DMS79 (cell line): ENCODE results near the gene S100A2.
"Not testable (repeated sequence)": the region's sequence is repeated elsewhere in the genome, so short reads cannot be mapped to it uniquely, and the experiment has no call there.

Experiments used
- DNase-seq: peaks from one replicate; lab custom pipeline; 2025; lab: John Stamatoyannopoulos, UW

The S100A2 gene

DNA sequence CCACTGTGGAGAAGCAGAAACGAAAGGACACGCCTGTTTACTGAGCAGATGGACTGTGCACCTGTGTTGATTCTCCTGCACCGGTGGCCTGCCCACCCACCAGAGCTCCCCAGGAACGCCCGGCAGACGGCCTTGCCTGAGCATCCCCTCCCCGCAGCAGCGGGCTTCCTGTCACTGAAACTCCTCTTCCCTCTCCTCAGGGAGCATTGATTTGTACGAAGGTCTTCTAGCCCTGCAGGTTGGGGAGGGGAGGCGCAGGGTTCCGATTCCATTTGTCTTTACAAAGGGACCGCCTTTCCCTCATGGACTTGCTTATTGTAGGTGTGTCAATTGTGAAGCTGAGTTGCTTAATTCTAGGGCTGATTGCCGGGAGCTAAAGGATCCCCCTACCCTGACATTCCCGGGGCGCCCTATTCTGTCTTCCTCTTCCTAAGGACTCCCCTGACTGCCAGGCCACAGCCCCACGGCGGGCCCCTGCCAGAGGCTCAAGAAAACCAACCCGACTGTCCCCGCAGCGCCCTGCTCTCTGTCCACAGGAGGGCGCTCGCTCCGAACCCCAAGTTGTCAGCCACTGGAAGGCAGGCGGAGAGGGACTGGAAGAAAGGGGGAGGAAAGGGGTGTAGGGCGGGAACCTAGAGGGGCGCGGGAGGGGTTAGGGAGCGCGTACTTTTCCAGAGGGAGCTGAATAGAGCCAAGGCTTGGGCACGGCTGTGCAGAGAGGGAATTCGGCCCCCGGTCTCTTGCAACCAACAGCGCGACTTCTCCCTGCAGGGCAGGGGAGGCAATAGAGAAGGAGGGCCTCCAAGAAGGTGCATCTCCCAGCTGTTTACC is 32.7 kb downstream of the S100A2 start:
- peak; percentile 85 for DNase-seq

DNA sequence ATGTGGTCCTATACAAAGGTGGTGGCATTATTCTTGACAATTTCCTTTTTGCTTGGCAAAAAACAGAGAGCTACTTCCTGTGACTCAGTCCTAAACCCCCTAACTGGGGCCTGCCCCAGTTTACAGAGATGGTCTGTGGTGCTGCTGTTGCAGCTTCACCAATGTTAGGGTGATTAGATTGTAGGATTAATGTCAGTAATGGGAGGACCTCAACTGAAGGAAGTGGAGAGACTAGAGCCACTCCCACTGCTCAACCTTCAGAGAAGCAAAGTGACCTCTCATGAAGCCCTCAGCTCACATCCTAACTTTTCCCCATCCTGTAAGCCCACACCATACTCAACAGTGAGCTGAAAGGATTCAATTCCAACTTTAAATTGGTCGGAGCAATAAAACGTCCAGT is 33.5 kb downstream of the S100A2 start:
- no peak for DNase-seq

DNA sequence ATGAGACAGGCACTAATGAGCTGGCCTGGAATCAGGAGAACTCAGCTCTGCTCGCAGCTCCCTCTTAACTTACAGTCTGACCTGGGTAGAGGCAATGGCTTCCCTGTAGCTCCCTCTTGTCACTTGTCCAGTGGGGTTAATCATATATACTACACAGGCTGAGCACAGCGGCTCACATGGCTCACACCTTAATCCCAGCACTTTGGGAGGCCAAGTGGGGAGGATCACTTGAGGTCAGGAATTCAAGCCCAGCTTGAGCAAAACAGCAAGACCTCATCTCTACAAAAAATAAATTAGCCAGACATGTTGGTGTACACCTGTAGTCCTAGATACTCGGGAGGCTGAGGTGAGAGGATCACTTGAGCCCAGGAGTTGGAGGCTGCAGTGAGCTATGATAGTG is 34.0 kb downstream of the S100A2 start:
- no peak for DNase-seq

- no peak for DNase-seq
Observed at GRCh38 chr1:153527683-153528040, 38.0 kb downstream of the S100A2 start.

DNA sequence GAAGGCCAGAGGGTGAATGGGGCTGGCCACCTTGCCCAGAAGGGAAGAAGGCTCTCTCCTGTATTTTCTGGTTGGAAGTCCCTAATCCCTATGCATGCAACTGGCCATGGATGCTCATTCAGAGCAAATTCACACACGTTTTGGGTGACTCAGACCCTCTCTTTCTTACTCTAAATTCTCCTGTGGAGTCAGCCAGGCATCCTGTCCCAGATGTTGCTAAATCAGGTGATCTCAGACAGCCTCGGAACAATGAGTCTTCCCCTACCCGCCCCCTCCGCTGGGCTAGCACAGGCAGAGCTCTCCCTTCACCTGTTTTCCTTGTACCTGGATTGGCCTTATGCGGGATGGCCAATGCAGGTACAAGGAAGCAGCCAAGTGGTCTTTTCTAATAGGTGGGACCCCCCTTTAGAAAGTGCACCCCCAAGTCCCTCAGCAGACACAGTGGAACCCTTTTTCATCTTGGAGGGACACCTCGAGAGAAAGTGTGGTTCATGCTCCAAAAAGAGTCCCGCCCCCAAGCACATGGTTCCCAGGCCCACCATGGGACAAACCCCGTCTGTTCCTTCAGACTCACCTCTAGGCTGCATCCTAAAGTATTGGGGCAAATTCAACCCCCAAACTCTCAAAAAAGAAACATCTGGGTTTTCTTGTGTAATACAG is 38.5 kb downstream of the S100A2 start:
- no peak for DNase-seq

- peak; percentile 83 for DNase-seq
Observed at GRCh38 chr1:153526132-153526543, 39.5 kb downstream of the S100A2 start.

- no peak for DNase-seq
Observed at GRCh38 chr1:153525088-153525728, 40.4 kb downstream of the S100A2 start.

DNA sequence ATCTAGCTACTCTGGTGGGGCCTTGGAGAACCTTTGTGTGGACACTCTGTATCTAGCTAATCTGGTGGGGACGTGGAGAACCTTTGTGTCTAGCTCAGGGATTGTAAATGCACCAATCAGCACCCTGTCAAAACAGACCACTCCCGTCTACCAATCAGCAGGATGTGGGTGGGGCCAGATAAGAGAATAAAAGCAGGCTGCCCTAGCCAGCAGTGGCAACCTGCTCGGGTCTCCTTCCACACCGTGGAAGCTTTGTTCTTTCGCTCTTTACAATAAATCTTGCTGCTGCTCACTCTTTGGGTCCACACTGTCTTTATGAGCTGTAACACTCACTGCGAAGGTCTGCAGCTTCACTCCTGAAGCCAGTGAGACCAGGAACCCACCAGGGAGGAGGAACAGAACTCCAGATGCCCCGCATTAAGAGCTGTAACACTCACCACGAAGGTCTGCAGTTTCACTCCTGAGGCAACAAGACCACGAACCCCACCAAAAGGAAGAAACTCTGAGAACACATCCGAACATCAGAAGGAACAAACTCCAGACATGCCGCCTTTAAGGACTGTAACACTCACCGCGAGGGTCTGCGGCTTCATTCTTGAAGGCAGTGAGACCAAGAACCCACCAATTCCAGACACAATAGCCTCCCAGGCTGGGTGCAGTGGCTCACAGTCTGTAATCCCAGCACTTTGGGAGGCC is 43.1 kb downstream of the S100A2 start:
- DNase-seq = not testable (repeated sequence)

DNA sequence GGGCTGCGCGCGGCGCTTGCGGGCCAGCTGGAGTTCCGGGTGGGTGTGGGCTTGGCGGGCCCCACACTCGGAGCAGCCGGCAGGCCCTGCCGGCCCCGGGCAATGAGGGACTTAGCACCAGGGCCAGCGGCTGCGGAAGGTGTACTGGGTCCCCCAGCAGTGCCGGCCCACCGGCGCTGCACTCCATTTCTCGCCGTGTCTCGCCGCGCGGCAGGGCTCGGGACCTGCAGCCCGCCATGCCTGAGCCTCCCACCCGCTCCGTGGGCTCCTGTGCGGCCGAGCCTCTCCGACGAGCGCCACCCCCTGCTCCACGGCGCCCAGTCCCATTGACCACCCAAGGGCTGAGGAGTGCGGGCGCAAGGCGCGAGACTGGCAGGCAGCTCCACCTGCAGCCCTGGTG is 43.8 kb downstream of the S100A2 start:
- not testable (repeated sequence) for DNase-seq

DNA sequence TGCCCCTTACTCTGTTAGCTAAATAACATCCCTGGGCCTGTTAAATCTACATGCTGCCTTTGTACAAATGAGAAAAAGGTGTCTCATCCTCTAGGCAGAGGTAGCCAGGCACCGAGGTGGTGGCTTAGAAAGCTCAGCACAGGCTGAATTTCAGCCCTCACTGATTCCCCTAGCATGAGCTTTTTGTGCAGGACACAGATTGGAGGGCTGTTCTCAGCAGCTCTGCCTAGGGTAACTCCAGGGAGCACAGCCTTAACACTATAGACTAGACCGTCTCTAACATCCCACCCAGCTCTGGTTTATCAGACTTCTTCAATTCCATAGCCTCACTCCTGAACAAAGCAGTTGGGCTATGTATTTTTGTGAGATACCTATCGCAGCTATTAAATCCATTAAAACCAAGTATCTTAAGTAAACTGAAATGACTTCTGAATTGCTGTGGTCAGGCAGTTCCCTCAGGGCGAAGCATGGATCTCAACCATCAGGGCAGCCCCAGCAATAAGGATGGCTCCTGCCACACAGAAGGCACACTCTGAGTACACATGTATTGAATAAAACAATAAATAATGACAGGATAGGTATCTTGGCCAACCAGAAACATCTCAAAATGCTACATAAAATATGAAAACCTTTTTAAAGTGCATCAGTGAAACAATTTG is 44.7 kb downstream of the S100A2 start:
- DNase-seq = no peak

DNA sequence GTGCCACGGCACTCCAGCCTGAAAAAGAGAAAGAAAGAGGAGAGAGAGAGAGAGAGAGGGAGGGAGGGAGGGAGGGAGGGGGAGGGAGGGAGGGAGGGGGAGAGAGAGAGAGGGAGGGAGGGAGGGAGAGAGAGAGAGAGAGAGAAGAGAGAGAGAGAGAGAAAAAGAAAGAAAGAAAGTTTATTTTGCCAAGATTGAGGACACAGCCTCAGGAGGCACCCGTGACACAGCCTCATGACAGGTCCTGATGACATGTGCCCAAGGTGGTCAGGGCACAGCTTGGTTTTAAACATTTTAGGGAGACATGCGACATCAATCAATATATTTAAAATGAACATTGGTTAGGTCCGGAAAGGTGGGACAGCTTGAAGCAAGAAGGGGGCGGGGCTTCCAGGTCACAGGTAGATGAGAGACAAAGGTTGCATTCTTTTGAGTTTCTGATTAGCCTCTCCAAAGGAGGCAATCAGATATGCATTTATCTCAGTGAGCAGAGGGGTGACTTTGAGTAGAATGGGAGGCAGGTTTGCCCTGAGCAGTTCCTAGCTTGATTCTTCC is 45.4 kb downstream of the S100A2 start:
- not testable (repeated sequence) for DNase-seq

GRCh38 chr1:153519242-153519641 is 46.4 kb downstream of the S100A2 start:
- no peak for DNase-seq

- DNase-seq = no peak
Observed at GRCh38 chr1:153515504-153516394, 49.9 kb downstream of the S100A2 start.

DNA sequence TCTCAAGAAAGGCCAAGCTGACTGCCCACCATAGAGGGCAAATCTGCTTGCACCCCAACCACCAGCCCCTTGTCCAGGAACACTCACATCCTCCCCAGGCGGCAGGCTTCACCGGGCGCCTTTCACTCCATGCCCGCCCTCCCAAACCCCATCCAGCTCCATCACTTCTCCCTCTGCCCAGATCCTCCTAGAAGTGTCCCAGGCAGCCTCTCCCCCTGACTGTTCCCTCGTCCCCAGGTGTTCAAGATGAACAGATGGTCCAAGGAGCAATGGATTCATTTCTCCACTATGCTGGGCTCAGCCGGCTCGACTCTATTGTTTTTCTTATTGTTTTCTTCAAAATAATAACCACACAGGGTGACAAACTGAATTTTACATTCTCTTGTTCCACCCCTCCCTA is 52.0 kb downstream of the S100A2 start:
- no peak for DNase-seq

DNA sequence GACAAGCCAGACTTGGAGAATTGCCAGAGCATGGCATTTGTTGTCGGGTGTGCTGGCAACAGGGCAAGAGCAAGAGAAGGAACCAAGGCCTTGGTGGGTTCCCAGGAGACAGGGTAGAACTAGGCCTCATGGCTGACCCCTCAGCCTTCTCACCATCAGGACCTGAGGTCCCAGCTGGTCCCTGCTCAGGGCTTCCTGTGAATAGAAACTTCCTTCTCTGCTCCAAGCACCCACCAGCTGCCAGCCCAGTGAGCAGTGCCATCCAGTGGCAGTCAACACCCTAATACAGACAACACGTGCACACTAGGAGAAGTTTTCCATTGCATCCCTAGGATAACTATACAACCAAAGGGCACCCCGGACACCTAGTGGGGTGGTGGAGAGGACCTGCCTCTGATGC is 52.6 kb downstream of the S100A2 start:
- DNase-seq = no peak
